NCI-H1092 treated with DMSO at 0.1 percent for 48 hours (cell line): Measurements from ENCODE around the gene ANAPC2.

ENCODE experiments used
- DNase-seq: peaks from one replicate; lab custom pipeline; 2025; lab: John Stamatoyannopoulos, UW

The ANAPC2 gene

DNA sequence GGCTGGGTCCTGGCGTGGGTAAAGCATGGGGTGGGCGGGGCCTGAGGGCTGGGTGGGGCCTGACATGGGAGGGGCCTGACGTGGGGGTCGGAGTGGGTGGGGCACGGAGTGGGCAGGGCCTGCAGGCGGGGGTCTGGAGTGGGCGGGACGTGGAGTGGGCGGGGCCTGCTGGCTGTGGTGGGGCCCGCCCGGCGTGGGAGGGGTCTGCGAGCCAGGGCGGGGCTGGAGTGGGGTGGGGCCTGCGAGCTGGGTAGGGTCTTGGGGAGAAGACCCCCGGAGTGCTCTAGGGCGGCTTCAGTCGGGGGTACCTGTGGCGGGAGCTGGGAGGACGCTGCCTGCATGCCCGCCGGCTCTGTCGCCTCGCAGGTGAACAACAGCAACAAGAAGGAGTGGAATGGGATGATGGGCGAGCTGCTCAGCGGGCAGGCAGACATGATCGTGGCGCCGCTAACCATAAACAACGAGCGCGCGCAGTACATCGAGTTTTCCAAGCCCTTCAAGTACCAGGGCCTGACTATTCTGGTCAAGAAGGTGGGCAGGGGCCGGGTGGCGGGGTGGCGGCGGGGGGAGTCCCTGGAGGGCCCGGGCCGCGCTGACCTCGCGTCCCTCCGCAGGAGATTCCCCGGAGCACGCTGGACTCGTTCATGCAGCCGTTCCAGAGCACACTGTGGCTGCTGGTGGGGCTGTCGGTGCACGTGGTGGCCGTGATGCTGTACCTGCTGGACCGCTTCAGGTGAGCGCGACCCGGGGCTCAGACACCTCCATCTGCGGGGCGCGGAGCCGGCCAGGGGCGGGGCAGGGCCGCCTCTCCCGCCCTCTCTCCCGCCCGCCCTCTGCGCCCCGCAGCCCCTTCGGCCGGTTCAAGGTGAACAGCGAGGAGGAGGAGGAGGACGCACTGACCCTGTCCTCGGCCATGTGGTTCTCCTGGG is 26.5 kb downstream of the ANAPC2 start:
- no peak for DNase-seq

DNA sequence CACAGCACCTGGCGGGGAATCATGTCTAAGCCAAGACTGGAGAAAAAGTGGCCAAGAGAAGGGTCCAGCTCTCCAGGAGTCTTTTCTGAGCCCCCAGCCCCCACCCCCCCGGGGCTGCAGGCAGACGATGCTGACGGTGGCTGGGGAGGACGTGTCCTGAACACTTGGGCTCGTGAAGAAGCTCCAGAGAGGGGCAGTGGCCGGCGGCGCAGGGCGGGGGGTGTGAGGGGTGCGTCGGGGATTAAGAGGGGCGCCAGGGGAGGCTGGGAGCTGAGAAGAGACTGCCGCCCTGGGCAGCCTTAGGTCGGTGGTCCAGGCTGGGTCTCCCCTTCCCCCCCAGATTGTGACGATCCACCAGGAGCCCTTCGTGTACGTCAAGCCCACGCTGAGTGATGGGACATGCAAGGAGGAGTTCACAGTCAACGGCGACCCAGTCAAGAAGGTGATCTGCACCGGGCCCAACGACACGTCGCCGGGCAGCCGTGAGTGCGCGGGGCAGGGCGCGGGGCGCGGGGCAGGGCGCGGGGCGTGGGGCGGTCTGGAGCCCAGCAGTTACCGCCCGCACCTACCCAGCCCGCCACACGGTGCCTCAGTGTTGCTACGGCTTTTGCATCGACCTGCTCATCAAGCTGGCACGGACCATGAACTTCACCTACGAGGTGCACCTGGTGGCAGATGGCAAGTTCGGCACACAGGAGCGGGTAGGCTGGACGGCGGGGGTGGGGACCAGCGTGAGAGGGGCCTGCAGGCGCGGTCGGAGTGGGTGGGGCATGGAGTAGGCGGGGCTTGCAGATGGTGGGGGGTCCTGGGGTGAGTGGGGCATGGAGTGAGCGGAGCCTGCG is 27.4 kb downstream of the ANAPC2 start:
- no peak for DNase-seq

DNA sequence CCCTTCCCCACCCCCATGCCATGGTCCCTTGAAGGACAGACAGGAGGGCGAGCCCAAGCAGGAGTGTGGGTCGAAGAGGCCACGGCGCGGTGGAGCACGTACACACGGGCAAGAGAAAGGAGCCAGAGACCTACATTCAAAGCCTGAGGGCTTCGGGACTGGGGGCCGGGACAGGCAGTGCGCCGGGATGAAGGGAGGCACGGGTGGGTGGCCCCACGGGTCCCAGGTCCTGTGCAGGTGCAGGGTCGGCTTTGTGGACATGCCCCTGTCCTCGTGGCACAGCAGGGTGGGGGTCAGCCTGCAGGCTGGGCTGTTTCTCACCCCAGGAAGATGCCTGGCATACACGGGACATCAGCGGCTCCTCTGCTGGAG is 28.3 kb downstream of the ANAPC2 start:
- DNase-seq = no peak

DNA sequence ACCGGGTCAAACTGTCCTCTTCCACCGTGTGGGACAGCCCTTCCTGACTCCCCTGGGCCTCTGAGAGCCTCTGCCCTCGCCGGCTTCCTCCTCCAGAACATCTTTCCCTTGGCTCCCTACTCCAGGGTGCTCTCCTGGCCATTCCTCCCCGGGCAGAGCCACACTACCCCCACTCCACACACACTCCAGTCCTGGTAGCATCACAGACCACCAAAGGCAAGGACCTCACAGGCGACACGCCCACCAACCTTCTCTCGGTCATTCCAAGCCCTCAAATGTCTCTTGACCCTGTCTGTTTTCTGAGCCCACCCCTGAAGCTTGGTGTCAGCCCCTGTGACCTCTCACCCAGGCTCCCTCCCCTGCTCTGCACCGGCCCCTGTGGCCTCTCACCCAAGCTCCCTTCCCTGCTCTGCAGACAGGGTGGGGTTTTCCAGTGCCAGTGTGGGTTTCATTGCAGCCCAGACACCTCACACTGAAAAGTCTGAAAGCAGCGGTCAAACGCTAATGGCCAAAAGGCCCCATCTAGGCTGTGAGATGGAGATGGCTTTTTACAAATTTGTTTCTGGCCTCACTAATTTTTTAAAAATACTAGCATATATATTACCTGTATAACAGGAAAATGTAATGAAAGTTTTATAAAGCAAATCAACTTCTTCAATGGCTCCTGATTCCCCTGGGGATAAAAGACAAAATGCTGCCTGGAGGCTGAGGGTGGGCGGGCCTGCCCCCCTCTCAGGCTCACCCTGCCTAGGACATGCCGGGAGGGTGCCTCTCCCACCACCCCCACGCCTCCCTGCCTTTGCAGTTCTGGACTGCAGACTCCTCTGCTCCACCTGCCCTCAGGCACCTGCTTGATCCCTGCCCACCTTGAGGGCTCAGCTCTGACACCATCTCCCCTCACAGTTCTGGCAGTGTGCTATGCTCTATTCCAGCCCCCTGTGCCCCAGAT is 29.0 kb downstream of the ANAPC2 start:
- no peak for DNase-seq

DNA sequence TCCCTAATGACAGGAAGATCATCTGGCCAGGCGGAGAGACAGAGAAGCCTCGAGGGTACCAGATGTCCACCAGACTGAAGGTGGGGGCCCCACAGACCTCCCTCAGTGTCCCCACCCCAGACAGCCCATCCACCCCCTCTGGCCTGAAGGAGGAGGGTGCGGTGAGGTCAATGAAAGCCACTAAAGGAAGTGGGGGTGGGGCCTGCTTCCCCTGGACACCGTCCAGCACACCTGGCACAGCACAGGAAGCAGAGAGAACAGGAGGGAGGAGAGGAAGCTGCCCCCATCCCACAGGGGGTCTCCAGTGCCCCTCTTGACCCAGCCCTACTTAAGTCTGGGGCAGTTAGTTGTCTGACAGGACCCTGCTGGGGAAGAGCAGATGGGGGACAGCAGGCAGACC is 29.7 kb downstream of the ANAPC2 start:
- no peak for DNase-seq

DNA sequence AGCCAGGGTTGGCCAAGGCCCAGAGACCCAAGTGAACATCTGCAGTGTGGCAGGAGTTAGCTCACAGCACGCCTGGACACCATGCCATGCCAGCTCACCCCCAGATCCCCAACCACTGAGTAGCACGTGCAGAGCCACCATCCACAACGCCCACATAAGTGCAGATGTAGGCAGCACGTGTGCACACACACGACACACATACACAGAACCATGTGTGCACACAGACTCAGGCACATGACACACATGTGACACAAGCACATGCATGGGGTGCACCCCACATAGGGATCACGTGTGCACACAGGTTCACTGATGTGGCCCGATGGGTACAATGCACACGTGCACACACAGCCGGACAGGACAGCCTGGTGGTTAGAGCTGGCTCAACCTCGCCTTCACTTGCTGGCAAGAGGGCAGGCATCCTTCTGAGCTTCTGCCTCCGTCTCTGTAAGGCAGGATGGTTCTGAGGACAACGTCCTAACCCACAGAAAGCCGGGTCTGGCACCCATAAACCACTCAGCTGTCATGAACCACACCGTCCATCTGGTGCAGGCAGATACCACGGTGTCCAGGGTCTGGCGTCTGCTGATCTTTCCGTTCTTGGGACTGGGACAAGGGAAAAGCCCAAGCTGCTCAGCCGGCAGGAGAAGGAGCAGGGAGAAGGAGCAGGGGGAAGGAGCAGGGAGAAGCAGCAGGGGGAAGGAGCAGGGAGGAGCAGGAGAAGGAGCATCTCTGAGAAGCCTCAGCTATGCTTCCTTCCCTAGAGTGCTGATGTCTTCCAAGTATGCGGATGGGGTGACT is 30.5 kb downstream of the ANAPC2 start:
- DNase-seq = no peak

DNA sequence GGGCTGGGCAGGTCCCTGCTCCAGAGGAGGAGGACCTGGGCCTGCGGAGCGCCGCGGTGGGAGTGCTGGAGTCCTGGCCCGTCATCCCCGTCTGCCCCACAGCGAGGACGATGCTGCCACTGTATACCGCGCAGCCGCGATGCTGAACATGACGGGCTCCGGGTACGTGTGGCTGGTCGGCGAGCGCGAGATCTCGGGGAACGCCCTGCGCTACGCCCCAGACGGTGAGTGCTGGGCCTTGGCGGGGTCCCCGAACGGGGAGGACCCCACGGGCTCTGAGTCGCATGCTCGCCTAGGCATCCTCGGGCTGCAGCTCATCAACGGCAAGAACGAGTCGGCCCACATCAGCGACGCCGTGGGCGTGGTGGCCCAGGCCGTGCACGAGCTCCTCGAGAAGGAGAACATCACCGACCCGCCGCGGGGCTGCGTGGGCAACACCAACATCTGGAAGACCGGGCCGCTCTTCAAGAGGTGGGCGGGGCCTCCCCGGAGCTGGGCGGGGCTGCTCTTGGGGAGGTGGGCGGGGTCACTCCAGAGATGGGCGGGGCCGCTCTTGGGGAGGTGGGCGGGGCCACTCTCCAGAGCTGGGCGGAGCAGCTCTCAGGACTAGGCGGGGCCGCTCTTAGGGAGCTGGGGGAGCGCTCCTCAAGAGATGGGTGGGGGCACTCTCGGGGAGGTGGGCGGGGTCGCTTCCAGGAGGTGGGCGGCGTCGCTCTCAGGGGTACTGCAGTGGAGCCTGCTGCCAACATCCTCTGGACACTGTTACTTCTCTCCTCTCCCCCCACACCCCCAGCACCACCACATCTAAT is 31.6 kb downstream of the ANAPC2 start:
- no peak for DNase-seq

DNA sequence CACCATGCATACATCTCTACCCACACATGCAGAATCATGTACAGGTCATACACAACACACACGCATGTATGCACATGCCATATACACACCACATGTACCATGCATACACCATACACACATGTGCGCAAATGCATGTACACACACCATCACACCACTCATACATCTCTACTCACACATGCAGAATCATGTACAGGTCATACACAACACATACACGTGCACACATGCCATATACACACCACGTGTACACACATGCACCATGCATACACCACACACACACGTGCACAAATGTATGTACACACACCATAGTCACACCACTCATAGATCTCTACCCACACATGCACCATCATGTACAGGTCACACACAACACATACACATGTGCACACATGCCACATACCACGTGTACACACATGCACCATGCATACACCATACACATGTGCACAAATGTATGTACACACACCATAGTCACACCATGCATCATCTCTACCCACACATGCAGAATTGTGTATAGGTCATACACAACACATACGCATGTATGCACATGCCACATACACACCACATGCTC is 35.4 kb downstream of the ANAPC2 start:
- DNase-seq = no peak

DNA sequence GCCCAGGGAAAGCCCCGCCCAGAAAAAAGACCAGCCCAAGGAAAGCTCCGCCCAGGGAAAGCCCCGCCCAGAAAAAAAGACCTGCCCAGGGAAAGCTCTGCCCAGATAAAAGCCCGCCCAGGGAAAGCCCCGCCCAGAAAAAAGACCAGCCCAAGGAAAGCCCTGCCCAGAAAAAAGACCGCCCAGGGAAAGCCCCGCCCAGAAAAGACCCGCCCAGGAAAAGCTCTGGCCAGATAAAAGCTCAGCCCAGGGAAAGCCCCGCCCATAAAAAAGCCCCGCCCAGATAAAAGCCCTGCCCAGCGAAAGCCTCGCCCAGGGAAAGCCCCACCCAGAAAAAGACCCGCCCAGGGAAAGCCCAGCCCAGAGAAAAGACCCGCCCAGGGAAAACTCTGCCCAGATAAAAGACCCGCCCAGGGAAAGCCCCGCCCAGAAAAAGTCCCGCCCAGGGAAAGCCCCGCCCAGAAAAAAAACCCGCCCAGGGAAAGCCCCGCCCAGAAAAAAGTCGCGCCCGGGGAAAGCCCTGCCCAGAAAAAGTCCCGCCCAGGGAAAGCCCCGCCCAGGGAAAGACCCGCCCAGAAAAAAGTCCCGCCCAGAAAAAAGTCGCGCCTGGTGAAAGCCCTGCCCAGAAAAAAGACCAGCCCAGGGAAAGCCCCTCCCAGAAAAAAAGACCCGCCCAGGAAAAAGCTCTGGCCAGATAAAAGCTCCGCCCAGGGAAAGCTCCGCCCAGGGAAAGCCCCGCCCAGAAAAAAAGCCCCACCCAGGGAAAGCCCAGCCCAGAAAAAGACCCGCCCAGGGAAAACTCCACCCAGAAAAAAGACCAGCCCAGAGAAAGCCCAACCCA is 37.5 kb downstream of the ANAPC2 start:
- DNase-seq = no peak

DNA sequence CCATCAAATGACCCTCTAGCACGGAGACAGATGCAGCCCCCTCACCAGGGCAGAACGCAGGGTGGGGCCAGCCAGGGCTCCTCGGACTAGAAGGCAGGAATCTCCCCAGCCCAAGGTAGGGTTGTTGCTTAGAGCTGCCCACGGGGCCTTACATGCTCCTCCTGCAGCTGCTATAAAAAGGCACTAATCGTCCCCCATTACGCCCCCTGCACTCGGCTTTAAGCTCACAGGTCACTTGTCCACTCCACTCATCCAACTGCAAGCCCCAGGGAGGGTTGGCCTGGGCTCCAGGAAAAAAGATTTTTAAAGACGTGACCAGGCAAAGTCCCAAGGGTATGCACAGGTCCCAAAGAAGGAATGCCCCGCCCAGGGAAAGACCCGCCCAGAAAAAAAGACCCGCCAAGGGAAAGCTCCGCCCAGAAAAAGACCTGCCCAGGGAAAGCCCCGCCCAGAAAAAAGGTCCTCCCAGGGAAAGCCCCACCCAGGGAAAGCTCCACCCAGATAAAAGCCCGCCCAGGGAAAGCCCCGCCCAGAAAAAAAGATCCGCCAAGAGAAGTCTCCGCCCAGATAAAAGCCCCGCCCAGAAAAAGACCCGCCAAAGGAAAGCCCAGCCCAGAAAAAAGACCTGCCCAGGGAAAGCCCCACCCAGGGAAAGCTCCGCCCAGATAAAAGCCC is 38.3 kb downstream of the ANAPC2 start:
- DNase-seq = no peak

DNA sequence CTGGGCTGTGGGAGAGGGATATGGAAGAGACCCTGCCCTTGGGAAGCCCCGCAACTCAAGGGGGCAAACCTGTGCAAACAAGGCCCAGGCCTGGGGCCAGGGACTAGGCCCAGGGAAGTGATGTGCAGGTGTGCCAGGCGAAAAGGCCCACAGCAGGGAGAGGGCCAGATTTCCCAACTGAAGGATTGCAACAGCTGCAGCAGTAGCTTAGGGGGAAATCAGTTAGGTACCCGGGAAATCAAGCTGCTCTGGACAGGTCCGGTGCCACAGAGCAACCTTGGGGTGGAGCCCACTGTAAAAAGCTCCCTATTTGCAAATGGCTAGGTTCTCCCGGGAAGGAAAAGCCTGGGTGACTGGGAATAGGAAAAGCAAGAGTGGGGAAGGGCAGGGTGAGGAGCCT is 39.0 kb downstream of the ANAPC2 start:
- no peak for DNase-seq

DNA sequence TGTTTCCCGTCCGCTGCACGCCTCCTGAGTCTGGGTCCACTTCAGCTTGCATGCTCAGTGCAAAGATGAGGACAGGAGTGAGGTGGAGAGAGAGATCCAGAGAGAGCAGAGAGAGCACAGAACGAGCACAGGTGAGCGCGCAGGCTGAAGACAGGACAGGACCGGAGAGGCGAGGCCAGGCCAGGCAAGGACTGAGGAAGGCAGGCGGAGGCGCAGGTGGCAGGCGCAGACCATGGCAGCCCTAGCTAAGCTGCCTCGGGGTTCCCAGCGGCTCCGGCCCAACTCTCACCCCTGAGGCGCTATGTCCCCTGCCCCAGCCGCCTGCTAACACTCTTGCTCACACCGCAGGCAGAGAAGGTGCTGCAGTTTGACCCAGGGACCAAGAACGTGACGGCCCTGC is 39.7 kb downstream of the ANAPC2 start:
- DNase-seq = no peak

DNA sequence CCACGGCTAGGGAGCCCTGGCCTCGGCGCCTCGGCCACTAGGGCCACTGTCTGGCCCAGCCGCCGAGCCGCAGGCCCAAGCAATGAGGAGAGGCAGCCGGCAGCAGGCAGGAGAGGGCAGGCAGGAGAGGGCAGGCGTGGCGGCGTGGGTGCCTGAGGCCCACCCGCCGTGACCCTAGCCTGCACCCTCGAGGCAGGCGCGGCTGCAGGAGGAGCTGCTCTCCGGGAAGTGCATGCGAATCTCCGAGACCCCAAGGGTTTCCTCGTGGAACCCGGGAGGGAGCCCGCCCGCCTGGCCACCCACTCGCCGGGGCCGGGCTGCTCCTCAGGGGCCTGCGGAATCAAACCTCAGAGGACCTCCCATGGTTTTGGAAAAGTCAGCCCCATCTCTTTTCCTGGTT is 40.1 kb downstream of the ANAPC2 start:
- DNase-seq = no peak

DNA sequence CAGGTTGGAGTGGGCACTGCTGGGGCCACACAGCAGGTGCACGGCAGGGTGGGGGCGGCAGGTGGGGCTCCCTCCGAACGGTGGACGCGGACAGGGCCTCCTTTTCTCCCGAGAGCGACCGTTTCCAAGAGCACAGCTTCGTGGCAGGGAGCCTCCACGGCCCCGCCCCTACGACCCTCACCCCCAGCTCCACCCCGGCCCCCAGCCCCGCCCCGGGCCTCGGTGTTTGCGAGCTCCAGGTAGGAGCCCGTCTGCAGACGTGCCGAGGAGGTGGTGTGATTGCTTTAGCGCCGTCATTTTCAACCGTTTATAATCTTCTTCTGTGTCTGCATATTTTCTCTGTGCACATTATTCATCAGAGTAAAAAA is 40.6 kb downstream of the ANAPC2 start:
- DNase-seq = no peak

DNA sequence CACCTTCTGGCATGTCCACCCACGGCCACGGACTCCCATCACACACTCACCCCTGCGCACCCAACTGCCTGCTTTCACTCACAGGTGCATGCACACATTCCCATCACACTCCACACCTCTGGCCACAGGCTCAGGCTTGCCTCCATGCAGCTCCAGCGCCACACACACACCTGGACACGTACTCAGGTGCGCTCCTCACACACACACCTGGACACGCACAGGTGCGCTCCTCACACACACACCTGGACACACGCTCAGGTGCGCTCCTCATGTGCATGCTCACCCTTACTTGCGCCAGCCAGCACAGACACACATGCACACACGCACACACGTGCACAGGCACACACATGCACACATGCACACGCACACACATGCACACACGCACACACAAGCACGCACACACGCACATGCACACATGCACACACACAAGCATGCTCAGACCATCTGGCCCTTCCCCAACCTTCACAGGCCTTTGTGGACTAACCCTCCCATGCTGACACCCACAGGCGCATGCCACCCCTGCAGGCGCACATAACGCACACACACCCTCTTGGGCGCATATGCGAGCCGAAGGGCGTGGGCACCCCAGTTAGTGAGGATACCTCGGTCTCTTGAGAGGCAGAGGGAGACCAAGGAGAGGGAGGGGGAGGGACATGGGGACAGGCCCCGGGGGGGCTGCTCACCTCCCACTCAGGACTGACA is 41.1 kb downstream of the ANAPC2 start:
- DNase-seq = no peak

DNA sequence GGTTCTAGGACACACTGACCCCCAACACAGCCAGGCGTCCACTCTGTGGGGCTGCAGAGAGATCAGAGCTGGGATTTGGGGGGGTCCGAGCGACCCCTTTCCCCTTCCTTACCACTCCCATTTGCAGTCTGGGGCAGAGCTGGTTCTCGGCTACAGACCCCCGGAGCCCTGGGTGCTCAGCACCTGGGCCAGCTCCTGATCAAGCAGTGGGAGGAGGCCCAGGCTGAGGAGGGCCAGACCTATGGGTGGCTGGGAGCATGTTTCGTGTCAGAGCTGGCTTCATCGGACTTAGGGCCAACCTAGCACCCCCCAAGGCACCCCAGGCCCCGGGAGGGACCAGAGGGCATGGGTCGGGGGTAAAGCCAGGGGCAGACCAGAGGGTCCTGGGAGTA is 41.8 kb downstream of the ANAPC2 start:
- DNase-seq = no peak

DNA sequence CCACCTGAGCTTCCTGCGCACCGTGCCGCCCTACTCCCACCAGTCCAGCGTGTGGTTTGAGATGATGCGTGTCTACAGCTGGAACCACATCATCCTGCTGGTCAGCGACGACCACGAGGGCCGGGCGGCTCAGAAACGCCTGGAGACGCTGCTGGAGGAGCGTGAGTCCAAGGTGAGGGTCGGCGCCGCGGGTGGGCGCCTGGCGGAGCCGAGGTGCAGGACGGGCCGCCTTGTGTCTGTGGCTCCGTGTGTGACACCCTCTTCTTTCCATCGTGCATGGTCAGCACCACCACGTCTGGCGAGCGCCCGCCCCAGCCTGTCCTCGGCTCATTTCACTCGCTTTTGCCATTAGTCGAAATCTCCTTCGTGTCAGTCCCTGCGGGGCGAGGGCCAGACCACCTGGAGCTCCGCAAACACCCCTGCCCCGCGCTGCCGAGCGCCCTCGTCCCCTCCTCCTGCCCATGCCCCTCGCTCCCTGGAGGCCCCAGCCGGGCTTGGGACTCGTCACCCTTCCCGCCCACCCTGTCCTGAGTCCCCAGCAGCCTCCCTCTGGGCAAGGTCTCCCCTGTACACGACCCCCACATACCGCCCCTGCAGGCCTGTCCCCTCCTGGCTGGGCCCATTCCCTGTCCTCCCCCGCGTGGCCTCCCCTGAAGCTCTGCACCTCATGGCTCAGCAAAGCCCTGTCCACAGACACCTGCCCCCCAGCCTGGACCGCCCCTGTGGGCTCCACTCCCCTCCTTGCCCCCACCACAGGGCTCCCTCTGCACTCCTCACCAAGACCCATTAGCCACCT is 42.4 kb downstream of the ANAPC2 start:
- DNase-seq = no peak
